Choroid plexus epithelial cell (primary cell): ENCODE data around the gene RPA3.

Experiments used
- DNase-seq: peaks from one replicate; pipeline ENCODE4 v3.0.0-alpha.2; 2010; ENCODE audit warnings: low read depth
- H3K4me3 ChIP-seq: 2 replicates; pipeline ENCODE4 v1.5.1; 2011; ENCODE audit warnings: low read depth, mild to moderate bottlenecking, control low read depth, low read length, moderate library complexity
- TF ChIP-seq, protein P1 (sequence below): conservative IDR thresholded peaks from 2 replicates; pipeline ENCODE4 v1.5.1; 2011; ENCODE audit warnings: low read depth, mild to moderate bottlenecking, control low read depth, inconsistent platforms, low read length, moderate library complexity

RPA3 gene

DNA sequence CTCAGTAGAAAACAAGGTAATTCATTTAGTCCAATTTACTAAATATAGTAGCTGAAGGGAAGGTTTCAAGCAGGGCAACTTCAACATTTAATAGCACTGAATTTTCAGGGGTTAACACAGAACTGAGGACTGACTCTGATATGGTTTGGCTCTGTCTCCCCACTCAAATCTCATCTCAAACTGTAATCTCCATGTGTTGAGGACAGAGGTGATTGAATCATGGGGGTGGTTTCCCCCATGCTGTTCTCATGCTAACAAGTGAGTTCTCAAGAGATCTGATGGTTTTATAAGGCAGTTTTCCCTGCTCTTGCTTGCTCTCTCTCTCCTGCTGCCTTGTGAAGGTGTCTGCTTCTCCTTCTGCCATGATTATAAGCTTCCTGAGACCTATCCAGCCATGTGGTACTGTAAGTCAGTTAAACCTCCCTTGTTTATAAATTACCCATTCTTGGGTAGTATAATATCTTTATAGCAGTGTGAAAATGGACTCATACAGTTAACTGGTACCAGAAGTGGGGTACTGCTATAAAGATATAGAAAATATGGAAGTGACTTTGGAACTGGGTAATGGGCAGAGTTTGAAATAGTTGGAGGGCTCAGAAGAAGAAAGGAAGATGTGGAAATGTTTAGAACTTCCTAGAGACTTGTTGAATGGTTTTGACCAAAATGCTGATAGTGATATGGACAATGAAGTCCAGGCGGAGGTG is 87.6 kb downstream of the RPA3 start:
- H3K4me3 ChIP-seq: no peak overlapping the region
- no peak for DNase-seq
- TF ChIP-seq, protein P1, sequence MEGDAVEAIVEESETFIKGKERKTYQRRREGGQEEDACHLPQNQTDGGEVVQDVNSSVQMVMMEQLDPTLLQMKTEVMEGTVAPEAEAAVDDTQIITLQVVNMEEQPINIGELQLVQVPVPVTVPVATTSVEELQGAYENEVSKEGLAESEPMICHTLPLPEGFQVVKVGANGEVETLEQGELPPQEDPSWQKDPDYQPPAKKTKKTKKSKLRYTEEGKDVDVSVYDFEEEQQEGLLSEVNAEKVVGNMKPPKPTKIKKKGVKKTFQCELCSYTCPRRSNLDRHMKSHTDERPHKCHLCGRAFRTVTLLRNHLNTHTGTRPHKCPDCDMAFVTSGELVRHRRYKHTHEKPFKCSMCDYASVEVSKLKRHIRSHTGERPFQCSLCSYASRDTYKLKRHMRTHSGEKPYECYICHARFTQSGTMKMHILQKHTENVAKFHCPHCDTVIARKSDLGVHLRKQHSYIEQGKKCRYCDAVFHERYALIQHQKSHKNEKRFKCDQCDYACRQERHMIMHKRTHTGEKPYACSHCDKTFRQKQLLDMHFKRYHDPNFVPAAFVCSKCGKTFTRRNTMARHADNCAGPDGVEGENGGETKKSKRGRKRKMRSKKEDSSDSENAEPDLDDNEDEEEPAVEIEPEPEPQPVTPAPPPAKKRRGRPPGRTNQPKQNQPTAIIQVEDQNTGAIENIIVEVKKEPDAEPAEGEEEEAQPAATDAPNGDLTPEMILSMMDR: no peak

- H3K4me3 ChIP-seq: no peak overlapping the region
- DNase-seq: no peak
- TF ChIP-seq, protein P1: no peak
Observed at GRCh38 chr7:7628476-7628875, 89.9 kb downstream of the RPA3 start.

GRCh38 chr7:7620644-7621210 is 97.7 kb downstream of the RPA3 start:
- TF ChIP-seq, protein P1: no peak
- DNase-seq: no peak
- no peak overlapping the region for H3K4me3 ChIP-seq

GRCh38 chr7:7620236-7620635 is 98.2 kb downstream of the RPA3 start:
- TF ChIP-seq, protein P1: no peak
- no peak for DNase-seq
- no peak overlapping the region for H3K4me3 ChIP-seq

DNA sequence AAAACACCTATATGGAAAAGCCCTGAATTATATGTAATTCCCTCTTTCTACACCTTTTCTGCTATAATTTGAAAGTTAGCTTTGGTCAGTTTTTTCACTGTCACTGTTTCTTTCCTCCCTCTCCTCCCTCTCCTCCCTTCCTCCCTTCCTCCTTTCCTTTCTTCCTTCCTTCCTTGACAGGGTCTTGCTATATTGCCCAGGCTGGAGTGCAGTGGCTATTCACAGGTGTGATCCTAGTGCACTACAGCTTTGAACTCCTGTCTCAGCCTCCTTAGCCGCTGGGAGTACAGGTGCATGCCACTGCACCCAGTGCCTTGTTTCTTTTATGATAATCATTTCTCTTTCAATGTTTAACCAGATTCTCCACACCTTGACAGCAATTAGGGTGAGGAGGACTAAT is 100.0 kb downstream of the RPA3 start:
- DNase-seq: no peak
- TF ChIP-seq, protein P1: no peak

DNA sequence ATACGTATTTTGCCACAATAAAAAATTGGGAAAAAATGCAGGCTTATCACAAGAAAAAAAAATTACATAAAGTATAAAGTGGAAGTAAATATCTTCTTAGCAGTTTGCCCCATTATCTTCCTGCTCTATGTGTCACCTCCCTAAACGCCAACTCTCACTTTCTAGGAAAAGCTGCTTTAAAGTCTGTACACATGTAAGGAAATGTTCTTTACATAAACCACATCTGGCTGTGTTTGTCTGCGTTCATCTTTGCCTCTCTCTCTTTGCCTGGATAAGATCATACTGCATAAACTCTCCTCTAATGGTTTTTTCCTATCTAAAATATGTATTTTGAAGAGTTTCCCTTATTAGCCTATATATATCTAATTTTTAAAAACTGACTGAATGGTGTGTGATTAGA is 100.9 kb downstream of the RPA3 start:
- TF ChIP-seq, protein P1: no peak
- H3K4me3 ChIP-seq: no peak overlapping the region

More for the DNA sequence above, 100.0 kb downstream of the RPA3 start:
- no peak overlapping the region for H3K4me3 ChIP-seq

More for the DNA sequence above, 100.9 kb downstream of the RPA3 start:
- no peak for DNase-seq
